Measurements from ENCODE around the gene MLH1.
"Not testable (repeated sequence)": the region's sequence is repeated elsewhere in the genome, so short reads cannot be mapped to it uniquely, and the experiment has no call there.

The MLH1 gene

GRCh38 chr3:37054370-37054769, 61.1 kb downstream of the MLH1 start:
- Histone ChIP-seq H3K9me2 (replicated peaks; ENCODE audit: insufficient read depth, low read length) (no peaks in the 10 kb centered on the region), H3K4me1 (ENCODE audit: low read length) (peaks cover 8% of the 10 kb centered on the region; the same call in 1 of the 2 replicates), H3K4me2 (ENCODE audit: low read depth, low read length) (peak overlapping the region; percentile 1; the same call in 1 of the 2 replicates), H3K79me2 (ENCODE audit: low read length) (no peaks in the 10 kb centered on the region), H3F3A (ENCODE audit: insufficient read depth, low read length) (no peaks in the 10 kb centered on the region), H3K4me3 (ENCODE audit: low read length) (no peak overlapping the region), H3K9me3 (replicated peaks; ENCODE audit: insufficient read depth, low read length) (no peaks in the 10 kb centered on the region), H3K27ac (ENCODE audit: low read length) (peak overlapping the region; percentile 2; the same call in 1 of the 2 replicates), H3K9ac (ENCODE audit: low read length) (no peak overlapping the region), H4K20me1 (ENCODE audit: insufficient read depth, low read length) (no peaks in the 10 kb centered on the region), H2AFZ (ENCODE audit: low read length) (no peak overlapping the region), H3K27me3 (replicated peaks; ENCODE audit: insufficient read depth, low read length) (no peaks in the 10 kb centered on the region), H3K36me3 (replicated peaks; ENCODE audit: insufficient read depth, low read length) (no peaks in the 10 kb centered on the region; the same call in 1 of the 2 replicates)
- TF ChIP-seq EZH2phosphoT487 (IDR thresholded peaks at IDR 0.05; ENCODE audit: low read length) = no peak
- TF ChIP-seq EZH2 (optimal IDR thresholded peaks at IDR 0.05; ENCODE audit: low read depth, low read length) = no peak
- TF ChIP-seq CTCF (IDR thresholded peaks at IDR 0.05; ENCODE audit: low read length) = no peak
- DNase-seq = peak; percentile 40

GRCh38 chr3:37055077-37055476, 61.8 kb downstream of the MLH1 start:
- H3K79me2 ChIP-seq (ENCODE audit: low read length); H4K20me1 ChIP-seq (ENCODE audit: insufficient read depth, low read length); H3K9me2 ChIP-seq (replicated peaks; ENCODE audit: insufficient read depth, low read length); H3K4me1 ChIP-seq (ENCODE audit: low read length); H2AFZ ChIP-seq (ENCODE audit: low read length); DNase-seq; H3K4me3 ChIP-seq (ENCODE audit: low read length); H3K27me3 ChIP-seq (replicated peaks; ENCODE audit: insufficient read depth, low read length); H3K4me2 ChIP-seq (ENCODE audit: low read depth, low read length); H3K36me3 ChIP-seq (replicated peaks; ENCODE audit: insufficient read depth, low read length); H3K9ac ChIP-seq (ENCODE audit: low read length); H3K27ac ChIP-seq (ENCODE audit: low read length); H3F3A ChIP-seq (ENCODE audit: insufficient read depth, low read length); H3K9me3 ChIP-seq (replicated peaks; ENCODE audit: insufficient read depth, low read length): not testable (repeated sequence)

GRCh38 chr3:37056826-37057225, 63.5 kb downstream of the MLH1 start:
- no peak overlapping the region for H3K4me3 ChIP-seq (ENCODE audit: low read length)
- no peak overlapping the region for H3K4me2 ChIP-seq (ENCODE audit: low read depth, low read length)
- no peak for DNase-seq
- H2AFZ ChIP-seq (ENCODE audit: low read length) = no peak overlapping the region
- H3K27ac ChIP-seq (ENCODE audit: low read length) = no peak overlapping the region
- H3K9ac ChIP-seq (ENCODE audit: low read length) = no peak overlapping the region
- no peaks in the 10 kb centered on the region for H3K36me3 ChIP-seq (replicated peaks; ENCODE audit: insufficient read depth, low read length)
- peaks cover 8% of the 10 kb centered on the region; the same call in 1 of the 2 replicates for H3K4me1 ChIP-seq (ENCODE audit: low read length)
- no peaks in the 10 kb centered on the region for H4K20me1 ChIP-seq (ENCODE audit: insufficient read depth, low read length)
- no peaks in the 10 kb centered on the region for H3K9me2 ChIP-seq (replicated peaks; ENCODE audit: insufficient read depth, low read length)
- no peaks in the 10 kb centered on the region for H3F3A ChIP-seq (ENCODE audit: insufficient read depth, low read length)
- no peaks in the 10 kb centered on the region for H3K79me2 ChIP-seq (ENCODE audit: low read length)
- no peaks in the 10 kb centered on the region for H3K9me3 ChIP-seq (replicated peaks; ENCODE audit: insufficient read depth, low read length)
- H3K27me3 ChIP-seq (replicated peaks; ENCODE audit: insufficient read depth, low read length) = no peaks in the 10 kb centered on the region
- no peak for TF ChIP-seq EZH2 (optimal IDR thresholded peaks at IDR 0.05; ENCODE audit: low read depth, low read length)

GRCh38 chr3:37058117-37058516, 64.8 kb downstream of the MLH1 start:
- no peaks in the 10 kb centered on the region for H3K79me2 ChIP-seq (ENCODE audit: low read length)
- no peak overlapping the region for H2AFZ ChIP-seq (ENCODE audit: low read length)
- H3F3A ChIP-seq (ENCODE audit: insufficient read depth, low read length) = no peaks in the 10 kb centered on the region
- H3K27ac ChIP-seq (ENCODE audit: low read length) = no peak overlapping the region
- H4K20me1 ChIP-seq (ENCODE audit: insufficient read depth, low read length) = no peaks in the 10 kb centered on the region
- no peaks in the 10 kb centered on the region for H3K27me3 ChIP-seq (replicated peaks; ENCODE audit: insufficient read depth, low read length)
- H3K4me3 ChIP-seq (ENCODE audit: low read length) = no peak overlapping the region
- H3K36me3 ChIP-seq (replicated peaks; ENCODE audit: insufficient read depth, low read length) = no peaks in the 10 kb centered on the region
- no peak overlapping the region for H3K9ac ChIP-seq (ENCODE audit: low read length)
- H3K4me2 ChIP-seq (ENCODE audit: low read depth, low read length) = no peak overlapping the region
- H3K9me2 ChIP-seq (replicated peaks; ENCODE audit: insufficient read depth, low read length) = no peaks in the 10 kb centered on the region
- no peaks in the 10 kb centered on the region for H3K9me3 ChIP-seq (replicated peaks; ENCODE audit: insufficient read depth, low read length)
- peaks cover 8% of the 10 kb centered on the region; the same call in 1 of the 2 replicates for H3K4me1 ChIP-seq (ENCODE audit: low read length)
- TF ChIP-seq CTCF (IDR thresholded peaks at IDR 0.05; ENCODE audit: low read length) (no peak), EZH2phosphoT487 (IDR thresholded peaks at IDR 0.05; ENCODE audit: low read length) (no peak), EZH2 (optimal IDR thresholded peaks at IDR 0.05; ENCODE audit: low read depth, low read length) (no peak)
- no peak for DNase-seq
